Hepatocyte (in vitro differentiated cells): Measurements from ENCODE around the gene MPZL1. TPM values are rescaled to one million over a fixed set of nuclear protein-coding genes. Genes with fewer than 3 reads are reported as not detected.

ENCODE experiments used
- DNase-seq: peaks from one replicate; pipeline ENCODE4 v3.0.0-alpha.2; 2016; ENCODE audit warnings: low spot score
- H2AFZ ChIP-seq: fragments of 200-600 bp; sonication (generic); 2 replicates; pipeline ENCODE4 v1.6.0; 2016; ENCODE audit warnings: antibody characterized with exemption, mild to moderate bottlenecking
- H3K27ac ChIP-seq: fragments of 200-600 bp; sonication (generic); 2 replicates; pipeline ENCODE4 v1.5.1; 2016; ENCODE audit warnings: mild to moderate bottlenecking
- H3K27me3 ChIP-seq: fragments of 200-600 bp; sonication (generic); 2 replicates; pipeline ENCODE4 v1.6.1; 2016
- H3K36me3 ChIP-seq: fragments of 200-600 bp; sonication (generic); replicated peaks from 2 replicates; pipeline ENCODE4 v1.5.1; 2016; ENCODE audit warnings: low read depth; ENCODE audit not compliant: insufficient read depth
- H3K4me1 ChIP-seq: fragments of 200-600 bp; sonication (generic); 2 replicates; pipeline ENCODE4 v1.5.1; 2016; ENCODE audit warnings: mild to moderate bottlenecking, moderate library complexity; ENCODE audit not compliant: insufficient read depth
- H3K4me2 ChIP-seq: fragments of 200-600 bp; sonication (generic); 2 replicates; pipeline ENCODE4 v1.6.0; 2016
- H3K4me3 ChIP-seq: fragments of 200-600 bp; sonication (generic); 2 replicates; pipeline ENCODE4 v1.5.1; 2016; ENCODE audit warnings: mild to moderate bottlenecking
- H3K79me2 ChIP-seq: fragments of 200-600 bp; sonication (generic); 2 replicates; pipeline ENCODE4 v1.6.0; 2017; ENCODE audit warnings: mild to moderate bottlenecking
- H3K9me2 ChIP-seq: fragments of 200-600 bp; sonication (generic); replicated peaks from 2 replicates; pipeline ENCODE4 v1.6.0; 2017; ENCODE audit warnings: mild to moderate bottlenecking; ENCODE audit not compliant: insufficient read depth
- H3K9me3 ChIP-seq: fragments of 200-600 bp; sonication (generic); 2 replicates; pipeline ENCODE4 v1.5.1; 2016; ENCODE audit warnings: low read depth, mild to moderate bottlenecking
- H4K20me1 ChIP-seq: fragments of 200-600 bp; sonication (generic); 2 replicates; pipeline ENCODE4 v1.6.0; 2016; ENCODE audit warnings: mild to moderate bottlenecking; ENCODE audit not compliant: insufficient read depth, poor library complexity, severe bottlenecking
- CTCF ChIP-seq: fragments of 200-600 bp; sonication (generic); IDR thresholded peaks from 2 replicates; pipeline ENCODE4 v1.5.1; 2016; ENCODE audit warnings: antibody characterized with exemption, mild to moderate bottlenecking; ENCODE audit not compliant: poor library complexity
- EZH2 ChIP-seq: fragments of 200-600 bp; sonication (generic); IDR thresholded peaks from 2 replicates; pipeline ENCODE4 v1.6.1; 2016; ENCODE audit warnings: antibody characterized with exemption, mild to moderate bottlenecking, borderline replicate concordance
- EZH2phosphoT487 ChIP-seq: fragments of 200-600 bp; sonication (generic); IDR thresholded peaks from one replicate; pipeline ENCODE4 v1.6.1; 2018; ENCODE audit warnings: antibody characterized with exemption, mild to moderate bottlenecking, low read depth, moderate library complexity; ENCODE audit not compliant: unreplicated experiment, severe bottlenecking
- WGBS: methylation state at CpG from one replicate; pipeline ENCODE4 v1.1.6; 2016; ENCODE audit warnings: low lambda C conversion rate; ENCODE audit errors: missing lambda C conversion rate; 5-methylcytosine and 5-hydroxymethylcytosine counted together
- polyA plus RNA-seq: library from polyadenylated mRNA; unstranded; fragments of >200 nt; fragmentation: Nextera tagmentation; extraction: Ambion mirVana; gene quantifications from 2 replicates; pipeline ENCODE4 v1.2.1, GENCODE V29; 2016
- total RNA-seq: library from RNA; depleted of rRNA; stranded (reverse); fragments of >200 nt; gene quantifications from 2 replicates; pipeline ENCODE4 v1.2.3, GENCODE V29; 2014

The MPZL1 gene
- total and polyA plus RNA-seq, 2 experiments from 2014 or later = 176 to 245 TPM

- H3K9me3 ChIP-seq = no peaks in the 10 kb centered on the region
- 77% methylated on average over 2 of the region's 2 CpGs for WGBS
- H3K4me2 ChIP-seq = no peak overlapping the region
- no peaks in the 10 kb centered on the region for H3K27me3 ChIP-seq
- H3K79me2 ChIP-seq = no peaks in the 10 kb centered on the region
- no peak overlapping the region for H2AFZ ChIP-seq
- no peak overlapping the region for H3K27ac ChIP-seq
- TF ChIP-seq EZH2 = no peak
- TF ChIP-seq EZH2phosphoT487 = no peak
- TF ChIP-seq CTCF = no peak
- no peaks in the 10 kb centered on the region for H3K36me3 ChIP-seq
- no peaks in the 10 kb centered on the region for H3K4me1 ChIP-seq
- H3K9me2 ChIP-seq = no peaks in the 10 kb centered on the region
- no peak for DNase-seq
- no peaks in the 10 kb centered on the region for H4K20me1 ChIP-seq
- no peak overlapping the region for H3K4me3 ChIP-seq
Observed at GRCh38 chr1:167674156-167674555, 47.6 kb upstream of the MPZL1 start.

- TF ChIP-seq CTCF (no peak), EZH2 (no peak), EZH2phosphoT487 (no peak)
- H3K4me3 ChIP-seq = no peak overlapping the region
- no peaks in the 10 kb centered on the region for H3K79me2 ChIP-seq
- no peak overlapping the region for H3K27ac ChIP-seq
- no peak overlapping the region for H3K4me2 ChIP-seq
- no peak overlapping the region for H2AFZ ChIP-seq
- H3K27me3 ChIP-seq = no peaks in the 10 kb centered on the region
- no peaks in the 10 kb centered on the region for H3K9me2 ChIP-seq
- no peaks in the 10 kb centered on the region for H4K20me1 ChIP-seq
- no peaks in the 10 kb centered on the region for H3K36me3 ChIP-seq
- no peaks in the 10 kb centered on the region for H3K9me3 ChIP-seq
- 84% methylated on average over 5 of the region's 5 CpGs for WGBS
- no peaks in the 10 kb centered on the region for H3K4me1 ChIP-seq
- no peak for DNase-seq
Observed at GRCh38 chr1:167675440-167675839, 46.3 kb upstream of the MPZL1 start.

- Histone ChIP-seq H3K4me2 (no peak overlapping the region), H4K20me1 (no peaks in the 10 kb centered on the region), H3K4me3 (no peak overlapping the region), H3K4me1 (no peaks in the 10 kb centered on the region), H3K9me2 (no peaks in the 10 kb centered on the region), H3K27me3 (no peaks in the 10 kb centered on the region), H3K27ac (no peak overlapping the region), H2AFZ (no peak overlapping the region), H3K9me3 (no peaks in the 10 kb centered on the region), H3K36me3 (no peaks in the 10 kb centered on the region), H3K79me2 (no peaks in the 10 kb centered on the region)
- DNase-seq = no peak
- TF ChIP-seq CTCF (no peak), EZH2 (no peak), EZH2phosphoT487 (no peak)
- WGBS = 100% methylated on average over 2 of the region's 2 CpGs
Observed at GRCh38 chr1:167676205-167676915, 45.4 kb upstream of the MPZL1 start.
